Myocyte (in vitro differentiated cells): Measurements from ENCODE around the gene MEGF11. TPM values are rescaled to one million over a fixed set of nuclear protein-coding genes. Genes with fewer than 3 reads are reported as not detected.

Experiments
- DNase-seq: peaks from one replicate; pipeline ENCODE4 v3.0.0-alpha.2; 2012; ENCODE audit warnings: low read depth
- total RNA-seq: library from RNA; depleted of rRNA; stranded (reverse); fragments of >200 nt; gene quantifications from 2 replicates; pipeline ENCODE4 v1.2.3, GENCODE V29; 2014

Gene MEGF11
- total RNA-seq, 1 donor from 2014 or later: not detected

GRCh38 chr15:66123799-66124198 is 129.8 kb downstream of the MEGF11 start:
- no peak for DNase-seq

GRCh38 chr15:66120422-66120821 is 133.1 kb downstream of the MEGF11 start:
- no peak for DNase-seq

- no peak for DNase-seq
Measured at GRCh38 chr15:66117841-66118240, 135.7 kb downstream of the MEGF11 start.

- no peak for DNase-seq
Measured at GRCh38 chr15:66115568-66116206, 137.9 kb downstream of the MEGF11 start.

- no peak for DNase-seq
Measured at GRCh38 chr15:66114863-66115425, 138.6 kb downstream of the MEGF11 start.

GRCh38 chr15:66112388-66112787 is 141.2 kb downstream of the MEGF11 start:
- DNase-seq: no peak

- no peak for DNase-seq
Measured at GRCh38 chr15:66111363-66111762, 142.2 kb downstream of the MEGF11 start.

- DNase-seq: no peak
Measured at GRCh38 chr15:66110864-66111263, 142.7 kb downstream of the MEGF11 start.

- DNase-seq: no peak
Measured at GRCh38 chr15:66109826-66110225, 143.7 kb downstream of the MEGF11 start.

- DNase-seq: no peak
Measured at GRCh38 chr15:66108483-66109265, 144.9 kb downstream of the MEGF11 start.

- DNase-seq: no peak
Measured at GRCh38 chr15:66107070-66107469, 146.5 kb downstream of the MEGF11 start.

GRCh38 chr15:66105286-66106265 is 148.0 kb downstream of the MEGF11 start:
- no peak for DNase-seq

GRCh38 chr15:66103293-66103590 is 150.3 kb downstream of the MEGF11 start:
- DNase-seq: no peak

- DNase-seq: no peak
Measured at GRCh38 chr15:66102563-66103292, 150.8 kb downstream of the MEGF11 start.

GRCh38 chr15:66101715-66102395 is 151.7 kb downstream of the MEGF11 start:
- DNase-seq: no peak

- DNase-seq: no peak
Measured at GRCh38 chr15:66100761-66101160, 152.8 kb downstream of the MEGF11 start.

- no peak for DNase-seq
Measured at GRCh38 chr15:66099950-66100671, 153.4 kb downstream of the MEGF11 start.

- DNase-seq: no peak
Measured at GRCh38 chr15:66098022-66098363, 155.6 kb downstream of the MEGF11 start.

GRCh38 chr15:66097151-66098021 is 156.2 kb downstream of the MEGF11 start:
- DNase-seq: no peak
